SK-N-MC (cell line): ENCODE measurements around the gene SPATA6.

Experiments used
- EZH2 ChIP-seq: fragments of 200-600 bp; sonication (generic); IDR thresholded peaks from one replicate; pipeline ENCODE4 v1.6.1; 2017; ENCODE audit warnings: antibody characterized with exemption
- FOXP2 ChIP-seq: optimal IDR thresholded peaks from 2 replicates; pipeline ENCODE3; 2011; ENCODE audit warnings: mild to moderate bottlenecking, moderate library complexity; ENCODE audit not compliant: insufficient read depth; ENCODE audit errors: extremely low read length, control extremely low read depth
- POLR2AphosphoS5 ChIP-seq: IDR thresholded peaks from 2 replicates; pipeline ENCODE4 v1.6.1; 2012; ENCODE audit warnings: mild to moderate bottlenecking, low read depth, low read length, borderline replicate concordance

- TF ChIP-seq EZH2 (no peak), POLR2AphosphoS5 (no peak), FOXP2 (no peak)
Observed at GRCh38 chr1:48251821-48252220, 220.2 kb downstream of the SPATA6 start.
